Thyroid gland (tissue), 4 donors: ENCODE data around the gene H3-3A. TPM values are rescaled to one million over a fixed set of nuclear protein-coding genes. Genes with fewer than 3 reads are reported as not detected.

Experiments used
- DNase-seq, 2 donors: peaks; one replicate each; pipeline ENCODE4 v3.0.0-alpha.2; 2019
- H3K27ac ChIP-seq, 3 donors: fragments of 200-600 bp; sonication (generic); 1 replicate in 2 of 3; 2 replicates in 1 of 3; pipeline ENCODE4 v1.5.1; 2016 to 2019; ENCODE audit warnings: mild to moderate bottlenecking in 1 of 3, moderate library complexity in 1 of 3
- H3K27me3 ChIP-seq: fragments of 200-600 bp; sonication (generic); one replicate; pipeline ENCODE4 v1.5.1; 2019
- H3K36me3 ChIP-seq, 2 donors: fragments of 200-600 bp; sonication (generic); one replicate each; pipeline ENCODE4 v1.5.1; 2016 to 2019
- H3K4me1 ChIP-seq, 2 donors: fragments of 200-600 bp; sonication (generic); one replicate each; pipeline ENCODE4 v1.5.1; 2017 to 2019
- H3K4me3 ChIP-seq, 3 donors: fragments of 200-600 bp; sonication (generic); replicated peaks in 1 of 3; 1 replicate in 2 of 3; 2 replicates in 1 of 3; pipeline ENCODE4 v1.5.1; 2016; ENCODE audit warnings: mild to moderate bottlenecking in 1 of 3
- H3K9me3 ChIP-seq: fragments of 200-600 bp; sonication (generic); one replicate; pipeline ENCODE4 v1.5.1; 2017
- CTCF ChIP-seq, 6 experiments: fragments of 200-600 bp in 3 of 6; fragments of 450-650 bp in 3 of 6; sonication (generic) in 3 of 6; IDR thresholded peaks; one replicate each; pipeline ENCODE4 v1.5.1; 2016 to 2019; ENCODE audit warnings: antibody characterized with exemption in 6 of 6, mild to moderate bottlenecking in 2 of 6, inconsistent platforms in 1 of 6, moderate library complexity in 1 of 6
- POLR2A ChIP-seq, 2 donors: fragments of 450-650 bp; IDR thresholded peaks; one replicate each; pipeline ENCODE4 v1.6.1; 2017; ENCODE audit warnings: antibody characterized with exemption in 2 of 2, mild to moderate bottlenecking in 2 of 2, moderate library complexity in 1 of 2
- WGBS, 2 donors: methylation state at CpG; one replicate each; pipeline ENCODE4 v1.1.5; 2017; 5-methylcytosine and 5-hydroxymethylcytosine counted together
- intact Hi-C: fragments of 100-400 bp; cut with DNase I; formaldehyde crosslinking; loops from one replicate; pipeline ENCODE4 v1.15.1; 2023
- total RNA-seq, 4 donors: library from RNA; depleted of rRNA; stranded (reverse); fragments of >200 nt; gene quantifications; one replicate each; pipeline ENCODE4 v1.2.3, GENCODE V29; 2016

H3-3A gene
- total RNA-seq, 4 donors from 2014 or later = 304 to 610 (median 445) TPM

- Histone ChIP-seq H3K27ac (no peak overlapping the region), H3K27me3 (no peaks in the 10 kb centered on the region), H3K4me1 (no peaks in the 10 kb centered on the region), H3K9me3 (no peaks in the 10 kb centered on the region), H3K36me3 (no peaks in the 10 kb centered on the region), H3K4me3 (no peak overlapping the region)
- WGBS, 2 donors = 36 to 43% methylated on average over 1 of the region's 1 CpG
- intact Hi-C loops = no loop called here
- no peak for TF ChIP-seq CTCF (IDR thresholded peaks at IDR 0.05)
- TF ChIP-seq POLR2A (IDR thresholded peaks at IDR 0.05) = no peak
- no peak for DNase-seq
Observed at GRCh38 chr1:226041419-226041818, 21.1 kb upstream of the H3-3A start.

- no peaks in the 10 kb centered on the region for H3K27me3 ChIP-seq
- intact Hi-C loops = no loop called here
- H3K36me3 ChIP-seq = no peaks in the 10 kb centered on the region
- DNase-seq = no peak
- no peak overlapping the region for H3K27ac ChIP-seq
- no peaks in the 10 kb centered on the region for H3K4me1 ChIP-seq
- H3K9me3 ChIP-seq = no peaks in the 10 kb centered on the region
- 77 to 91% methylated on average over 4 of the region's 4 CpGs for WGBS, 2 donors
- TF ChIP-seq CTCF (IDR thresholded peaks at IDR 0.05) (no peak), POLR2A (IDR thresholded peaks at IDR 0.05) (no peak)
- no peak overlapping the region for H3K4me3 ChIP-seq
Observed at GRCh38 chr1:226044514-226045101, 17.9 kb upstream of the H3-3A start.

GRCh38 chr1:226046240-226046639 is 16.3 kb upstream of the H3-3A start:
- WGBS, 2 donors = 93 to 96% methylated on average over 6 of the region's 6 CpGs

GRCh38 chr1:226047495-226047894 is 15.0 kb upstream of the H3-3A start:
- no peaks in the 10 kb centered on the region for H3K4me1 ChIP-seq
- H3K36me3 ChIP-seq = no peaks in the 10 kb centered on the region
- H3K27me3 ChIP-seq = no peaks in the 10 kb centered on the region
- no peak overlapping the region for H3K4me3 ChIP-seq
- intact Hi-C loops = no loop called here
- no peaks in the 10 kb centered on the region for H3K9me3 ChIP-seq
- TF ChIP-seq POLR2A (IDR thresholded peaks at IDR 0.05) = no peak
- no peak for TF ChIP-seq CTCF (IDR thresholded peaks at IDR 0.05)
- WGBS, 2 donors = 46 to 68% methylated on average over 1 of the region's 1 CpG
- DNase-seq = no peak
- H3K27ac ChIP-seq = no peak overlapping the region

More at GRCh38 chr1:226046240-226046639, 16.3 kb upstream of the H3-3A start:
- Histone ChIP-seq H3K36me3 (no peaks in the 10 kb centered on the region), H3K4me3 (no peak overlapping the region), H3K27me3 (no peaks in the 10 kb centered on the region), H3K27ac (no peak overlapping the region), H3K4me1 (no peaks in the 10 kb centered on the region), H3K9me3 (no peaks in the 10 kb centered on the region)
- no peak for TF ChIP-seq POLR2A (IDR thresholded peaks at IDR 0.05)
- TF ChIP-seq CTCF (IDR thresholded peaks at IDR 0.05) = no peak
- DNase-seq = no peak
- intact Hi-C loops = no loop called here

- 91 to 92% methylated on average over 1 of the region's 1 CpG for WGBS, 2 donors
- H3K27me3 ChIP-seq = no peaks in the 10 kb centered on the region
- intact Hi-C loops = no loop called here
- DNase-seq = no peak
- H3K27ac ChIP-seq = no peak overlapping the region
- no peak overlapping the region for H3K4me3 ChIP-seq
- H3K36me3 ChIP-seq = no peaks in the 10 kb centered on the region
- no peaks in the 10 kb centered on the region for H3K9me3 ChIP-seq
- TF ChIP-seq POLR2A (IDR thresholded peaks at IDR 0.05) (no peak), CTCF (IDR thresholded peaks at IDR 0.05) (no peak)
- no peaks in the 10 kb centered on the region for H3K4me1 ChIP-seq
Observed at GRCh38 chr1:226048886-226049285, 13.6 kb upstream of the H3-3A start.
